Measurements from ENCODE around the gene ATOH8.

The ATOH8 gene

DNA sequence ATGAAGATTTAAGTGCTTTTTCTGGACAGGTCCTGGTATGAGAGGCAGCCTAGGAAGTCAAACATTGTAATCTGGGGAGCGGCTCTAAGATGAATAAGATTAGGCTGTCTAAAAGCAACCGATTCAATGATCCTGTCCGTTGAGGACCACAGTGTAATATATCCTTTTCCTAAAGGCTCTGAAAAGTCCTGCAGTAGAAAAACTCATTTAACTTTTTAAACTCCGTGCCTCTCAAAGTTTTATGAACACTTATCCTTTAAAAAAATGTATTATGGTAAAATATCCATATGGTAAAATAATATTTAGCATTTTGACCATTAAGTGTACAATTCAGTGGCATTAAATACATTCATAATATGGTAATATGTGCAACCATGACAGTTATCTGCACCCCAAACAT, 39.8 kb downstream of the ATOH8 start:
- Histone ChIP-seq H2BK15ac (ENCODE audit: low read depth, poor library complexity, severe bottlenecking) (no peak overlapping the region), H3K18ac (ENCODE audit: low read depth in 1 of 2, low read length in 2 of 2) (no peak overlapping the region), H3K14ac (ENCODE audit: low read length in 2 of 2) (no peak overlapping the region), H3K4ac (ENCODE audit: low read depth in 1 of 2, low read length in 2 of 2) (no peak overlapping the region), H2AFZ (ENCODE audit: low read depth, low read length) (no peak overlapping the region), H3K9me3 (ENCODE audit: control insufficient read depth, low read length) (no peaks in the 10 kb centered on the region), H3K9ac (ENCODE audit: low read length) (no peak overlapping the region), H2BK5ac (ENCODE audit: low read depth, low read length, poor library complexity, severe bottlenecking) (no peak overlapping the region), H3K23ac (ENCODE audit: low read length in 2 of 2) (no peak overlapping the region), H2AK5ac (ENCODE audit: low read length, severe bottlenecking) (no peak overlapping the region), H4K8ac (ENCODE audit: low read length) (no peak overlapping the region), H3K27me3 (ENCODE audit: control insufficient read depth in 1 of 2, insufficient read depth in 1 of 2, low read length in 2 of 2) (peaks cover 5 to 15% of the 10 kb centered on the region in 2 experiments), H2BK120ac (ENCODE audit: low read depth, low read length) (no peak overlapping the region), H2BK12ac (ENCODE audit: low read length in 2 of 2) (no peak overlapping the region), H3K4me2 (ENCODE audit: low read length, poor library complexity, severe bottlenecking) (no peak overlapping the region), H3K79me1 (replicated peaks; ENCODE audit: low read length, poor library complexity, severe bottlenecking) (no peaks in the 10 kb centered on the region), H3K4me1 (ENCODE audit: control insufficient read depth, insufficient read depth, low read depth, low read length) (peaks cover 44% of the 10 kb centered on the region), H3K27ac (ENCODE audit: low read length, poor library complexity, severe bottlenecking) (no peak overlapping the region), H3K4me3 (ENCODE audit: insufficient read depth in 1 of 2, low read depth in 1 of 2, low read length in 2 of 2) (no peak overlapping the region), H4K91ac (ENCODE audit: low read length) (no peak overlapping the region), H3K36me3 (ENCODE audit: control insufficient read depth in 1 of 2, insufficient read depth in 2 of 2, low read depth in 1 of 2, low read length in 2 of 2) (peaks cover 0 to 15% of the 10 kb centered on the region in 2 experiments)
- WGBS: 95% methylated on average over 3 of the region's 4 CpGs
- DNase-seq: no peak

GRCh38 chr2:85794038-85794441, 40.2 kb downstream of the ATOH8 start:
- Histone ChIP-seq H3K14ac (ENCODE audit: low read length in 2 of 2) (peak overlapping the region in 1 of 2 experiments; percentile 35), H3K18ac (ENCODE audit: low read depth in 1 of 2, low read length in 2 of 2) (peak overlapping the region; percentile 42 to 50), H3K4me3 (ENCODE audit: insufficient read depth in 1 of 2, low read depth in 1 of 2, low read length in 2 of 2) (no peak overlapping the region), H4K91ac (ENCODE audit: low read length) (peak overlapping the region; percentile 6), H2BK15ac (ENCODE audit: low read depth, poor library complexity, severe bottlenecking) (peak overlapping the region; percentile 39), H3K79me1 (replicated peaks; ENCODE audit: low read length, poor library complexity, severe bottlenecking) (no peaks in the 10 kb centered on the region), H2AFZ (ENCODE audit: low read depth, low read length) (no peak overlapping the region), H3K9ac (ENCODE audit: low read length) (no peak overlapping the region), H3K4me2 (ENCODE audit: low read length, poor library complexity, severe bottlenecking) (no peak overlapping the region), H3K36me3 (ENCODE audit: control insufficient read depth in 1 of 2, insufficient read depth in 2 of 2, low read depth in 1 of 2, low read length in 2 of 2) (peaks cover 0 to 14% of the 10 kb centered on the region in 2 experiments), H2BK12ac (ENCODE audit: low read length in 2 of 2) (no peak overlapping the region), H3K27me3 (ENCODE audit: control insufficient read depth in 1 of 2, insufficient read depth in 1 of 2, low read length in 2 of 2) (peaks cover 3 to 15% of the 10 kb centered on the region in 2 experiments), H3K23ac (ENCODE audit: low read length in 2 of 2) (no peak overlapping the region), H4K8ac (ENCODE audit: low read length) (no peak overlapping the region), H3K27ac (ENCODE audit: low read length, poor library complexity, severe bottlenecking) (no peak overlapping the region), H2BK5ac (ENCODE audit: low read depth, low read length, poor library complexity, severe bottlenecking) (no peak overlapping the region), H3K4me1 (ENCODE audit: control insufficient read depth, insufficient read depth, low read depth, low read length) (peaks cover 41% of the 10 kb centered on the region), H2BK120ac (ENCODE audit: low read depth, low read length) (no peak overlapping the region), H3K4ac (ENCODE audit: low read depth in 1 of 2, low read length in 2 of 2) (no peak overlapping the region), H2AK5ac (ENCODE audit: low read length, severe bottlenecking) (peak overlapping the region; percentile 58), H3K9me3 (ENCODE audit: control insufficient read depth, low read length) (no peaks in the 10 kb centered on the region)
- DNase-seq: no peak
- 89% methylated on average over 3 of the region's 3 CpGs for WGBS

- H3K27ac ChIP-seq (ENCODE audit: low read length, poor library complexity, severe bottlenecking): no peak overlapping the region
- peak overlapping the region; percentile 42 to 50 for H3K18ac ChIP-seq (ENCODE audit: low read depth in 1 of 2, low read length in 2 of 2)
- peak overlapping the region; percentile 12 for H4K8ac ChIP-seq (ENCODE audit: low read length)
- peak overlapping the region; percentile 6 for H4K91ac ChIP-seq (ENCODE audit: low read length)
- H2BK15ac ChIP-seq (ENCODE audit: low read depth, poor library complexity, severe bottlenecking): peak overlapping the region; percentile 39
- H3K27me3 ChIP-seq (ENCODE audit: control insufficient read depth in 1 of 2, insufficient read depth in 1 of 2, low read length in 2 of 2): peaks cover 6 to 15% of the 10 kb centered on the region in 2 experiments
- peak overlapping the region; percentile 21 to 75 for H2BK12ac ChIP-seq (ENCODE audit: low read length in 2 of 2)
- peak overlapping the region in 1 of 2 experiments; percentile 35 for H3K14ac ChIP-seq (ENCODE audit: low read length in 2 of 2)
- H2AK5ac ChIP-seq (ENCODE audit: low read length, severe bottlenecking): peak overlapping the region; percentile 58
- DNase-seq: no peak
- no peak overlapping the region for H3K4me2 ChIP-seq (ENCODE audit: low read length, poor library complexity, severe bottlenecking)
- no peak overlapping the region for H3K23ac ChIP-seq (ENCODE audit: low read length in 2 of 2)
- no peaks in the 10 kb centered on the region for H3K9me3 ChIP-seq (ENCODE audit: control insufficient read depth, low read length)
- peaks cover 0 to 8% of the 10 kb centered on the region in 2 experiments for H3K36me3 ChIP-seq (ENCODE audit: control insufficient read depth in 1 of 2, insufficient read depth in 2 of 2, low read depth in 1 of 2, low read length in 2 of 2)
- H3K4me1 ChIP-seq (ENCODE audit: control insufficient read depth, insufficient read depth, low read depth, low read length): peaks cover 43% of the 10 kb centered on the region
- no peak overlapping the region for H3K9ac ChIP-seq (ENCODE audit: low read length)
- no peak overlapping the region for H2BK120ac ChIP-seq (ENCODE audit: low read depth, low read length)
- no peak overlapping the region for H2AFZ ChIP-seq (ENCODE audit: low read depth, low read length)
- H3K4me3 ChIP-seq (ENCODE audit: insufficient read depth in 1 of 2, low read depth in 1 of 2, low read length in 2 of 2): no peak overlapping the region
- no peaks in the 10 kb centered on the region for H3K79me1 ChIP-seq (replicated peaks; ENCODE audit: low read length, poor library complexity, severe bottlenecking)
- no peak overlapping the region for H2BK5ac ChIP-seq (ENCODE audit: low read depth, low read length, poor library complexity, severe bottlenecking)
- 81% methylated on average over 14 of the region's 14 CpGs for WGBS
- no peak overlapping the region for H3K4ac ChIP-seq (ENCODE audit: low read depth in 1 of 2, low read length in 2 of 2)
These were observed 40.8 kb downstream of the ATOH8 start for GRCh38 chr2:85794491-85795121.

DNA sequence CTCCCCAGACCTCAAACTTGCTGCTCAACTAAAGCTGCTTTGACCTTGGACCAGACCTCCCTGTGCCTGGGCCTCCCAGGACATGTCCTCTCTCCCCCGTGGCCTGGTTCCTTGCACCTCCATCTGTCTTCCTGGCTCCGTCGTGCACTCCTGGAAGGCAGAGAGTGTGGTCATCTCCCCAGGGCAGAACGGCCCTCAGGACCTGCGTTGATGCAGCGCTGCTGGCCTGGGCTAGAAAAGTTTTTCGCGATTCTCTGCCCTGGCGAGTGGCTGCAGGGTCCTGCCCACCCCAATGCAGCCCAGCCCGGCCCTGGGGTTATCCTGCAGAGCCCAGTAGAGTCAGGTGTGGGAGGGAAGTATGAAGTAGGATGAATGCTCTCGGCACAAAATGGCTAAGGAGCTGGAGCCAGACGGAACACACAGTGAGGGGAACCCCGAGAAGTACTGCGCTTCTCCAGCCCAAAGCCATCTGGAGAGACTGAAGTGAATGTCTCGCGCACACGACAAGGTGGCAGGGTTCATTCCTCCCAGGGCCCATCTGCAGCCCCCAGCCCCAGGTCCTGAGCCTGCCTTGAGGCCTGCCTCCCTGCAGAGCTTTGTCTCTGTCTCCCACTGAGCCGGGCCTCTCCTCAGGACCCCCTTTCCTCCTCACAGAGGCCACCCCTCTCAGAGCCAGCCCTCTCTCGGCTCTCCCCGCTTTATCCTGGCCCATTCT, 41.7 kb downstream of the ATOH8 start:
- H3K27me3 ChIP-seq (ENCODE audit: control insufficient read depth in 1 of 2, insufficient read depth in 1 of 2, low read length in 2 of 2): peaks cover 6 to 15% of the 10 kb centered on the region in 2 experiments
- 84% methylated on average over 20 of the region's 20 CpGs for WGBS
- H2AK5ac ChIP-seq (ENCODE audit: low read length, severe bottlenecking): peak overlapping the region; percentile 60
- H3K23ac ChIP-seq (ENCODE audit: low read length in 2 of 2): no peak overlapping the region
- peak overlapping the region; percentile 64 for H2BK15ac ChIP-seq (ENCODE audit: low read depth, poor library complexity, severe bottlenecking)
- H3K9me3 ChIP-seq (ENCODE audit: control insufficient read depth, low read length): no peaks in the 10 kb centered on the region
- no peak overlapping the region for H2BK5ac ChIP-seq (ENCODE audit: low read depth, low read length, poor library complexity, severe bottlenecking)
- no peaks in the 10 kb centered on the region for H3K36me3 ChIP-seq (ENCODE audit: control insufficient read depth in 1 of 2, insufficient read depth in 2 of 2, low read depth in 1 of 2, low read length in 2 of 2)
- no peak overlapping the region for H3K4me2 ChIP-seq (ENCODE audit: low read length, poor library complexity, severe bottlenecking)
- H4K91ac ChIP-seq (ENCODE audit: low read length): peak overlapping the region; percentile 54
- H3K9ac ChIP-seq (ENCODE audit: low read length): no peak overlapping the region
- no peak for DNase-seq
- peak overlapping the region in 1 of 2 experiments; percentile 9 for H3K4ac ChIP-seq (ENCODE audit: low read depth in 1 of 2, low read length in 2 of 2)
- peak overlapping the region in 1 of 2 experiments; percentile 30 for H3K14ac ChIP-seq (ENCODE audit: low read length in 2 of 2)
- H3K18ac ChIP-seq (ENCODE audit: low read depth in 1 of 2, low read length in 2 of 2): peak overlapping the region in 1 of 2 experiments; percentile 44
- H2BK12ac ChIP-seq (ENCODE audit: low read length in 2 of 2): peak overlapping the region in 1 of 2 experiments; percentile 81
- H4K8ac ChIP-seq (ENCODE audit: low read length): no peak overlapping the region
- H3K79me1 ChIP-seq (replicated peaks; ENCODE audit: low read length, poor library complexity, severe bottlenecking): no peaks in the 10 kb centered on the region
- H2BK120ac ChIP-seq (ENCODE audit: low read depth, low read length): no peak overlapping the region
- no peak overlapping the region for H3K4me3 ChIP-seq (ENCODE audit: insufficient read depth in 1 of 2, low read depth in 1 of 2, low read length in 2 of 2)
- peaks cover 44% of the 10 kb centered on the region for H3K4me1 ChIP-seq (ENCODE audit: control insufficient read depth, insufficient read depth, low read depth, low read length)
- H2AFZ ChIP-seq (ENCODE audit: low read depth, low read length): no peak overlapping the region
- H3K27ac ChIP-seq (ENCODE audit: low read length, poor library complexity, severe bottlenecking): no peak overlapping the region

All from mesenchymal stem cell (in vitro differentiated cells and primary cell).